HS-27A (cell line): Measurements from ENCODE around the gene GPR45.
"Not testable (repeated sequence)": the region's sequence is repeated elsewhere in the genome, so short reads cannot be mapped to it uniquely, and the experiment has no call there.

ENCODE experiments used
- DNase-seq: peaks from one replicate; pipeline ENCODE4 v3.0.0-alpha.2; 2012; ENCODE audit warnings: low read depth, missing footprints

Gene GPR45, protein sequence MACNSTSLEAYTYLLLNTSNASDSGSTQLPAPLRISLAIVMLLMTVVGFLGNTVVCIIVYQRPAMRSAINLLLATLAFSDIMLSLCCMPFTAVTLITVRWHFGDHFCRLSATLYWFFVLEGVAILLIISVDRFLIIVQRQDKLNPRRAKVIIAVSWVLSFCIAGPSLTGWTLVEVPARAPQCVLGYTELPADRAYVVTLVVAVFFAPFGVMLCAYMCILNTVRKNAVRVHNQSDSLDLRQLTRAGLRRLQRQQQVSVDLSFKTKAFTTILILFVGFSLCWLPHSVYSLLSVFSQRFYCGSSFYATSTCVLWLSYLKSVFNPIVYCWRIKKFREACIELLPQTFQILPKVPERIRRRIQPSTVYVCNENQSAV

GRCh38 chr2:105241443-105241842, at the start of gene GPR45:
TSS of gene GPR45 (plus strand) at chr2:105241743. CDS start at chr2:105241859, 116 bp downstream.
- DNase-seq = no peak

DNA sequence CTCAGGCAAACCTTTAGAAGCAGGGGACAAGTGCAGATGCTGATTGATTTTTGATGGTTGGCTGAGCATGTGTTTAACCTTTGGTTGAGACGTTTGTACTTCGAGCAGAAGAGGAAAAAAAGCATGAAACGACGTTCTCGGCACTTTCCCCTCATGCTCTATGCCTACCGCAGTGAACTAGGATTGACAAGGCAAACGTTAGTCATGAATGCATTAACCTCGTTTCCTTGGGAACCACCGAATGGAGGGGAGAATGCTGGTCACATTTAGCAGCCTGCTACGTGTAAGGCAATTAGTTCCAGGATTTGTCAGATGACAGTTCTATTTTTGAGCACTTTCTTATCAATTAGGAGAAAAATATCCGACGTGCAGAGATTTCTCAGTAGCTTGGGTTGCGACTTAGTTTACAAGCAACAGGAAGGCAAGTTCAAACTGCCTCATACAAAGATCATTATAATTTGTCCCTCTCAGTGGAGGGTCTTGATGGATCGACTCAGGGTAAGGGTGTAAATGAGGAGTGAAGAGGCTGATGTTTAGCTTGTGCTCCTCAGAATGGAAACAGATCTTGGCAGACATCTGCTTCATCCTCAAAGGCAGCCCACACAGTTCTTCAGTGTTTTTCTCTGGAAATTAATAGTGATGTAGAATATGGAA, 47.4 kb upstream of the GPR45 start:
- no peak for DNase-seq

DNA sequence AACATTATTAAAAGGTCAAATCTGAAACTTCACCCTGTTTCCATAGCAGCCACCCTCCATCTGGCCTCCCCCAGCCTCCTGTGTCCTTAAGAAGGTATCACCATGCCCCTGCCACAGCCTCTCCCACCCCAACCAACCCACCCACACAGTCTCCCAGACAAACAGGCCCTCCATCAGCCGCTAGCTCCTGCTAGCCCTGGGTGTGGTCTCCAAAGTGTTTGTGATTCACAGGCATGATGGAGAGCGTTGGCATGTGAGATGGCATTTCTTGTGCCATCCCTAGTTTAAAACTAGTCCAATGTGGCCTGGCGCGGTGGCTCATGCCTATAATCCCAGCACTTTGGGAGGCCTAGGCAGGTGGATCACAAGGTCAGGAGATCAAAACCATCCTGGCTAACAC, 44.9 kb upstream of the GPR45 start:
- DNase-seq = no peak

- no peak for DNase-seq
These were observed 25.9 kb upstream of the GPR45 start for GRCh38 chr2:105215586-105216192.

DNA sequence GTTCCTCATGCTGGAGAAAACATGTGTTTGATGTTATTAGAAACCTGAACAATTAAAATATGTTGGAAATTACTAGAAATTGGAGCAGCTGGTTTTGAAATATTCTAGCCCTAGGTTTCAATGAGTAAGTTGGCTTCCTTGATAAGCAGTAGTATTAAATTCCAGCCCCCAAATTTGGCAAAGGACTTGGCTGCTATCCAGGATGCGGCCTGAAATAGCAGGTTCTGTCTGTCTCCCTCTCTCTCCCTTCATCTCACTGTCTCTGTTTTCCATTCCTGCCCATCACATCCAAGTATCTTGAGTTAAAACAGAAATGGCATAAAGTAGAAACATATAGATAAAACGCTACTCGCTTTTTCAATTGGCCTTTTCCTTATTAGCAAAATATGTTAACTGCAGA, 20.9 kb upstream of the GPR45 start:
- DNase-seq = no peak

- DNase-seq = no peak
These were observed 17.1 kb upstream of the GPR45 start for GRCh38 chr2:105224444-105224843.

GRCh38 chr2:105231232-105231619, 10.3 kb upstream of the GPR45 start:
- DNase-seq = no peak

DNA sequence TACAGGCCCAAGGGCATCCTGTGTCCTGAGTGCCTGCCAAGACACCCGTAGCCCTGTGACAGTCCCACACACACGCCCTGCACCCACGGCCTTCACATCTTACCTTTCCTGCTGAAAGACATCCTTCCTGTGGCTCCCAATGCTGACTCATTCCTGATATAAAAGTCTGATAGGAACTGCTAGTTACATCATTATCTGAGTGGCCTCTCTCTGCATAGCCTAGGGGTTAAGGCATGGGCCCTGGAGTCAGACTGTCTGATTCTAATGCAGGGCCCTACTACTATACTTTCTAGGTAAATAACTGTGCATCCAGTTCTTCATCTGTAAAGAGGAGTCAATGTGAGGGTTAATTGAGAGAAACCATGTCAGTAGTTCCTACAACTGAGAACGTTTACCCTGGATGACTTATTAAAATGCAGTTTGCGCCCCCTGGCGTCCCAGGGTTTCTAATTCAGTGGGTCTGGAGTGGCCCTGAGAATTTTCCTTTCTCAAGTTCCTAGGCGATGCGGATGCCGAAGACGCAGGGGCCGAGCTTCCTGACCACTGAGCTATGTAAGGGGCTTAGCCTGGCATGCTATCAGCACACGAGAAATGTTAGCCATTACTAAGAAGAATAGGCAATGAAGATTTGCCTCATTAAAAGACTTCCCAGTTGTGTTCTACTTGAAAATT, 6.0 kb upstream of the GPR45 start:
- peak; percentile 51 for DNase-seq

DNA sequence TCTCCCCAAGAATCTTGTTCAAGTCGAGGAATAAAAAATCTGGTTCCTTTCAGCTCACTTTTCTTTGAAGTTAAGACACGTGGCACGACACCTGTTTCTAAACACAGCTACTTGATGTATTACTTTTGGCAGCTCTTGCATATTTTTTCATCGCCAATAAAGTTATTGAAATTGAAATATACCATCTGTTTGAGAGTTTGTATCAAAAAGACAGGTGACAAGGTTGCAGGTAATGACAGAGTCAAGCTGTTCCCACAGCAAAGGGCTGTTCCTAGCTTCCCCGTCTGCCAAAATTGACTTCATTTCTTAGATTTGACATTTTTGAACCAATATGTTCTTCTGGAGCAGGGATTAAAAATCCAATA, 5.5 kb upstream of the GPR45 start:
- no peak for DNase-seq

GRCh38 chr2:105237045-105237765, 4.3 kb upstream of the GPR45 start:
- no peak for DNase-seq

- DNase-seq = no peak
These were observed 2.8 kb upstream of the GPR45 start for GRCh38 chr2:105238664-105239240.

DNA sequence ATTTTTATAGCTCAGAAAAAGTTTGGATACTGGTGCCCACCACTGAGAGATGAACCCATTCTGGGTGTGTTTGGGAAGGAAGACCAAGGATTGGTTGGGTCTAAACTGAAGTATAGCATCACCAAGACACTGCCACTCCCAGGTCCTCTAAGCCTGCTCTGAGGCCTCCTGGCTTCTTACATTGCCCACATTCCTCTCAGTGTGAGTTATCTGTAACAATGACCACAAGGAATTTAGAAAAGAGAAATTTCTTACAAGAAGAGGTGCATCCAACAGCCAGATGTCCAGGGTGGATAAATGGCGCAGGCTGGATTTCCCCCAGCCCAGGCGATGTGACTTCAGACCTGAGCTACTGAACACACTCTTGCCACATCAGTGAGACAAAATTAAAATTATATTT, 1.6 kb upstream of the GPR45 start:
- DNase-seq = peak; percentile 68

GRCh38 chr2:105242286-105242993, 897 bp downstream of the GPR45 start:
- no peak for DNase-seq

DNA sequence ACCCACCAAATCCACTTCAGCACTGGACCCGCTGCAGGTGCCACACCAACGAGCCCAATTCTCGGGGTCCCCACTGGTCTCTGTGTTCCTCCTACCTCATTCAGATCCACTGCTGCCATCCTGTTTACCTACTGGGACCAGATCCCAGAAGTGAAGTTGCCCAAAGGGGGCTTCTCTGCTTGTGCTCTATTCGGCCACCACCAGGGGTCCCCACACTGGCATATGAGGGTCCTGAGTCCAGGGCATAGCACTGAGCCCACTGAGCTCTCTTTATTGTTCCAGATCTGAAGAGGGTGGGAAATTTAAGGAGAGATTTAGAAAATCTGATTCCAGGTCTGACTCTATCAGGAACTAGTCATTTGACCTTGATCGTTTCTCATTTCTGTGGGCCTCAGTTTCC, 2.4 kb downstream of the GPR45 start:
- no peak for DNase-seq

GRCh38 chr2:105244451-105244850, 2.9 kb downstream of the GPR45 start:
- DNase-seq = no peak

GRCh38 chr2:105248316-105249070, 7.0 kb downstream of the GPR45 start:
- DNase-seq = no peak

- DNase-seq = no peak
These were observed 7.6 kb downstream of the GPR45 start for GRCh38 chr2:105249181-105249580.

GRCh38 chr2:105249891-105250290, 8.3 kb downstream of the GPR45 start:
- DNase-seq = no peak

DNA sequence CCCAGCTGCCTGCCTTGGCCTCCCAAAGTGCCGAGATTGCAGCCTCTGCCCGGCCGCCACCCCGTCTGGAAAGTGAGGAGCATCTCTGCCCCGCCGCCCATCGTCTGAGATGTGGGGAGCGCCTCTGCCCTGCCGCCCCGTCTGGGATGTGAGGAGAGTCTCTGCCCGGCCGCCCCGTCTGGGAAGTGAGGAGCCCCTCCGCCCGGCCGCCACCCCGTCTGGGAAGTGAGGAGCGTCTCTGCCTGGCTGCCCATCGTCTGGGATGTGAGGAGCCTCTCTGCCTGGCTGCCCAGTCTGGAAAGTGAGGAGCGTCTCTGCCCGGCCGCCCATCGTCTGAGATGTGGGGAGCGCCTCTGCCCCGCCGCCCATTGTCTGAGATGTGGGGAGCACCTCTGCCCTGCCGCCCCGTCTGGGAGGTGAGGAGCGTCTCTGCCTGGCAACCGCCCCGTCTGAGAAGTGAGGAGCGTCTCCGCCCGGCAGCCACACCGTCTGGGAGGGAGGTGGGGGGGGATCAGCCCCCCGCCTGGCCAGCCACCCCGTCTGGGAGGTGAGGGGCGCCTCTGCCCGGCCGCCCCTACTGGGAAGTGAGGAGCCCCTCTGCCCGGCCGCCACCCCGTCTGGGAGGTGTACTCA, 9.6 kb downstream of the GPR45 start:
- not testable (repeated sequence) for DNase-seq

GRCh38 chr2:105252271-105252670, 10.7 kb downstream of the GPR45 start:
- no peak for DNase-seq
